Stimulated activated CD4-positive, alpha-beta T cell treated with anti-CD3 and anti-CD28 coated beads, Interleukin-15, amount 100 ng/mL, for 24 hours (primary cell): ENCODE measurements around the gene ARL5B.
"Not testable (repeated sequence)": the region's sequence is repeated elsewhere in the genome, so short reads cannot be mapped to it uniquely, and the experiment has no call there.

Source experiments
- DNase-seq: peaks from one replicate; pipeline ENCODE4 v3.0.0-alpha.2; 2020

ARL5B gene

GRCh38 chr10:18659125-18659818 lies at the start of gene ARL5B:
ARL5B (plus strand) TSS chr10:18659431; CDS start chr10:18659638, 207 bp downstream.
- DNase-seq: peak; percentile 97

DNA sequence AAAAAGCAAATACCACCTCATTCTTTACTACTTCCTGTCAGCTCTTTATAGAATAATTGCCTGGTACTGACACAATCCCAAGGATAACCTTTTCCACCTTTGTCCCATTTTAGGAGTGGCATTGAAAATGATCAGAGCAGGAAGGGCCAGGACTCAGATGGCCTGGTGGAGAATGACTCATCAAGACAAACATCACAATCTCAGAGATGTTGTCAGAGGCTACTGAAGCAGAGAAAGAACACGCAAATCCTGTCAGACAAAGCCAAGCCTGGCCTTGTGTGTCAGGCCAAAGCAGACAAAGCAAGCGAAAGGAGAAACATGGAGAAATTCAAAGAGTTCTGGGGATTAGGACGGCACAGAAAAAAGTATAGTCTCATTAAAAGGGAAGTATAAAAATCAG lies 48.7 kb upstream of the ARL5B start:
- no peak for DNase-seq

GRCh38 chr10:18611168-18611567 lies 48.1 kb upstream of the ARL5B start:
- no peak for DNase-seq

DNA sequence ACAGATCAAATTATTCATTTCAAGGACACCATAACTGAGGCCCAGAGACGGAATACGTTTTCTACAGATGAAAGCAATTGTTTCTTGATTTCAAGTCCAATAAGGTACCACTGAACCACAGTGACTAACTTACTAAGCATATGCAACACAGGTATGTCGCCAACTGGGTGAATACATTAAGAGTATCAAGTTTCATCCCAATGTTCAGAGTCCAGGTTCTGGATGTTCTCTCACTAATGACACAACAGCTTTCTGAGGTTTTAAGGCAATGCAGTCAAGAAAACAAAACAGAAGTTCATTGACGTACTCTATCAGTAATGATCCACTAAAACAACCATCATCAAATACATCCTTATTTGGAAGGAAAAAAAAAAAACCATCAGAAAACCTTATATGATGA lies 43.6 kb upstream of the ARL5B start:
- DNase-seq: no peak

GRCh38 chr10:18616337-18616736 lies 42.9 kb upstream of the ARL5B start:
- DNase-seq: no peak

DNA sequence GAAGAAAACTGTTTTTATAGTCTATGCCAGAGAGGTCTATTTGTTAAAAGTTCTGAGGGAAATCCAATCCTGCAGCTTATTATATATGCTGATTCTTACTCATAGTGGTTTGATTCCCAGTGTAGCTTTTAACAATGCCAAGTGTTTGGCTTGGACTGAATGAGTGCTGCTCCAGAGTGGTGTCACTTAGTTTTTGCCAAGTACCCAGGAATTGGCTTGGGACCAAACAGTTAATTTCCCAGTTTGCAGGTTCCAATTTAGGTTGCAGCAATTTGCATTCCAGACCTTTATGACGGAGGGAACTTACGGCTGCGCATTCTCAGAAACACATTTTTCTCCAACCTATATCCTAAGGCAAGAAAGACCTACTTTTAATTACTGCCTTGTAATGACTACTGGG lies 40.2 kb upstream of the ARL5B start:
- DNase-seq: no peak

DNA sequence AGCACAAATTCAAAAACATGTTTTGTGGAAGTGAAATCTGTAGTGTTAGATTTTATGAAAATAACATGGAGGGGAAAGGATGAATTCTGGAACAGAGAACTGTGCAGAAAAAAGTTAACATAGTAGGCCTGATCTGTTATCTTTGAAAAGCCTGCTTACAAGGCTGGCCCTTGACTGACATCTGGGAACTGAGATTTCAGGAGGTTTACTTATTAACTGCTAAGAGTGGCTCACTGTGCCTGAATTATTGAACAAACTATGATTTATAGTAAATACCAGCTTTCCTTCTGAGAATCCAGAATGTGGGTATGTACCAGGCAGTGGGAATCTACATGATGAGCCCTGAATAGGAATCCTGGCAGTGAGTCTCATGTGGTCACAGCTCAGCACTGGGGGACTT lies 38.4 kb upstream of the ARL5B start:
- DNase-seq: no peak

DNA sequence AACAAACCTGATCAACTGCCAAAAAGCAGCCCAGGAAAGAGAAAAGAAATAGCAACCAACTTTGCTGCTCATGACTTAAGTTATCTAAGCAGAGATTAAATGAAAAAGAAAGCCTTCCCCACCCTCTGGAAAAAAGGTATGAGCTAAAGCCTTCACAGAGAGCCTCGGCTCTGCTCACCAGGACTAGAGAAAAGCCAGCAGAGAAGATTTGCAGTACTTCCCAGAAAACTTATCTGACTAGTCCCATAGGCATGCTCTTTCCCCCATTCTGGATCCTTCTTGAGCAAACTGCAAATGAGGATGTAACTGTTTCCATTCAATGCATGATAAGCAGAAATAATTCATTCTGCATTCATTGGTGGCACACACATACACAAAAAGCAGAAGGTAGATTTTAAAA lies 35.6 kb upstream of the ARL5B start:
- not testable (repeated sequence) for DNase-seq

DNA sequence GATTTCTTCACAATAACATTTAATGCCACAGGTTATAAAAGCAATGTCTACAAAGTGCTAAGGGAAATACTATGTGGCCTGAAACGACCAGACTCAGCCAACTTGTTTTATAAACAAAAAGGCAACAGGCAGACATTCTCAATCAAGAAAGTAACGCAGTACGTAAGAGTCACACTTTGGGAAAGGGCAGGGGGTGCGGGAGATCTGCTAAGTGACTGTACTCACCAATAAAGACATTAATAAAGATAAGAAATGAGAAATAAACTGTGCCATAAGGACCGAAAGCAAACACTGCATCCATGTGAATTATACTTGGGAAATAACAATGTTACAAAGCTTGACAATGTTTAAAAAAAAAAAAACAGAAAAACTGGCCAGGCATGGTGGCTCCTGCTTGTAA lies 33.3 kb upstream of the ARL5B start:
- no peak for DNase-seq

DNA sequence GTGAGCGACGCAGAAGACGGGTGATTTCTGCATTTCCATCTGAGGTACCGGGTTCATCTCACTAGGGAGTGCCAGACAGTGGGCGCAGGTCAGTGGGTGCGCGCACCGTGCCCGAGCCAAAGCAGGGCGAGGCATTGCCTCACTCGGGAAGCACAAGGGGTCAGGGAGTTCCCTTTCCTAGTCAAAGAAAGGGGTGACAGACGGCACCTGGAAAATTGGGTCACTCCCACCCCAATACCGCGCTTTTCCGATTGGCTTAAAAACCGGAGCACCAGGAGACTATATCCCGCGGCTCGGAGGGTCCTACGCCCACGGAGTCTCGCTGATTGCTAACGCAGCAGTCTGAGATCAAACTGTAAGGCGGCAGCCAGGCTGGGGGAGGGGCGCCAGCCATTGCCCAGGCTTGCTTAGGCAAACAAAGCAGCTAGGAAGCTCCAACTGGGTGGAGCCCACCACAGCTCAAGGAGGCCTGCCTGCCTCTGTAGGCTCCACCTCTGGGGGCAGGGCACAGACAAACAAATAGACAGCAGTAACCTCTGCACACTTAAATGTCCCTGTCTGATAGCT lies 31.7 kb upstream of the ARL5B start:
- peak; percentile 73 for DNase-seq

DNA sequence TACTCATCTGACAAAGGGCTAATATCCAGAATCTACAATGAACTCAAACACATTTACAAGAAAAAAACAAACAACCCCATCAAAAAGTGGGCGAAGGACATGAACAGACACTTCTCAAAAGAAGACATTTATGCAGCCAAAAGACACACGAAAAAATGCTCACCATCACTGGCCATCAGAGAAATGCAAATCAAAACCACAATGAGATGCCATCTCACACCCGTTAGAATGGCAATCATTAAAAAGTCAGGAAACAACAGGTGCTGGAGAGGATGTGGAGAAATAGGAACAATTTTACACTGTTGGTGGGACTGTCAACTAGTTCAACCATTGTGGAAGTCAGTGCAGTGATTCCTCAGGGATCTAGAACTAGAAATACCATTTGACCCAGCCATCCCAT lies 26.7 kb upstream of the ARL5B start:
- not testable (repeated sequence) for DNase-seq

- no peak for DNase-seq
These were observed 23.2 kb upstream of the ARL5B start for GRCh38 chr10:18635995-18636394.

DNA sequence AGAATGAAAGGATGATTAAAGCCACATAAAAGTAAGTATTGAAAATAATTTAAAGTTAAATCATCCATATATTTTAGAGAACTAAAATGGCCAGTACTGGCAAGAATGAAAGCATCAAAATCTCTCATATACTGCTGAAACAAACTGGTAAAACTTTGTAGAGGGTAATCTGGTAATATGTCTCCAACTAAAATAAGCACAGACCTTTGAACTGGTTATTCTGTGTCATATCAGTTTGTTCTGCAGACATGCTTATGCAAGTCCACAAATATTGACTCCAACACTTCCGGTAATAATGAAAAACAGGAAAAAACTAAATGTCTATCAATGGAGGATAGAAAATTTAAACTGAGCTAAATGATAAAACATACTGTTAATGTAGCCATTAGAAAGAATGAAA lies 21.8 kb upstream of the ARL5B start:
- DNase-seq: not testable (repeated sequence)

DNA sequence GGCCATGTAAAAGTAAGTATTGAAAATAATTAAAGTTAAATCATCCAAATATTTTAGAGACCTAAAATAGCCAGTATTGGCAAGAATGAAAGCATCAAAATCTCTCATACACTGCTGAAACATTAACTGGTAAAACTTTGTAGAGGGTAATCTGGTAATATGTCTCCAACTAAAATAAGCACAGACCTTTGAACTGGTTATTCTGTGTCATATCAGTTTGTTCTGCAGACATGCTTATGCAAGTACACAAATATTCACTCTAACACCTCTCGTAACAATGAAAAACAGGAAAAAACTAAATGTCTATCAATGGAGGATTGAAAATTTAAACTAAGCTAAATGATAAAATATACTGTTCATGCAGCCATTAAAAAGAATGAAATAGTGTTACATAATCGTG lies 19.5 kb upstream of the ARL5B start:
- not testable (repeated sequence) for DNase-seq

DNA sequence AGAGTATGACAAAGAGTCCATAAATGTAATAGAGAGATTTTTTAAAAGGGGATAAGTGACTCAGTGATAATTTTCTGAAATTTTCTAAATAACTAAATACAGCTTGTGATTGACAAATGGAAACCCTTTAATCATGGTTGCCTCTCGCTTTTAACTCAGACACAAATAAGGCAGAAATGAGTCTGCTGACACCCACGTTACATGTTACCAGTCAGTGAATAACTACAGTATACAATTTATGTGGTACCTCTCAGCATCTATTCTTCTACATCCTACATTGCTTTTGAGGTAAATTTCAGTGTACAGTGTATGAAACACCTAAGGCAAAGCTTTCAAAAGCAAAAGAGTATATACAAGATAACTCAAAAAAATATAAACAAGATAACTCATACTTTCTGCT lies 12.1 kb upstream of the ARL5B start:
- no peak for DNase-seq

GRCh38 chr10:18647945-18648344 lies 11.3 kb upstream of the ARL5B start:
- DNase-seq: no peak

DNA sequence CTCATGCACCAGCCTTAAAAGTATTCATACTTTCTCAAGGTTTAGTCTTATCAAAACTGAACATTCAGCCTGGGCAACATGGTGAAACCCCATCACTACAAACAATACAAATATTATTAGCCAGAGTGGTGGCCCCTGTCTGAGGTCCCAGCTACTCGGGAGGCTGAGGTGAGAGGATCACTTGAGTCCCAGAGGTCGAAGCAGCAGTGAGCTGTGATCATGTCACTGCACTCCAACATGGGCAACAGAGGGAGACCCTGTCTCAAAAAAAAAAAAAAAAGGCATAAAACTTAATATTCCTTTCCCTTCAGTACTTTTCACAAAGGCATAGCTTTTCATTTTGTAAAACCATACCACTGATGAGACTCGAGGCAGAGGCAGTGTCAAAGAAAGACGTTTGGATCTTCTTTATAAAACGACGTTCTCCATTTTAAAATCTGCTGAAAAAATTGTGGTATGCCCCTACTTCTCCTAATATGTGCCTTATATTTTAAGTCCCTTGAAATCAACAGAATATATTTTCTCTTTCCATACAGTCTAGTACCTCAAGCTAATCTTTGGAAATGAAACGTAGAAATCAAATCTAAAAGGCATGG lies 9.8 kb upstream of the ARL5B start:
- DNase-seq: no peak

GRCh38 chr10:18650404-18650997 lies 8.7 kb upstream of the ARL5B start:
- DNase-seq: no peak

GRCh38 chr10:18651324-18652007 lies 7.8 kb upstream of the ARL5B start, which contains the start of gene NSUN6:
NSUN6 (minus strand) TSS chr10:18651587; CDS start chr10:18651203, 384 bp downstream.
- DNase-seq: peak; percentile 95

DNA sequence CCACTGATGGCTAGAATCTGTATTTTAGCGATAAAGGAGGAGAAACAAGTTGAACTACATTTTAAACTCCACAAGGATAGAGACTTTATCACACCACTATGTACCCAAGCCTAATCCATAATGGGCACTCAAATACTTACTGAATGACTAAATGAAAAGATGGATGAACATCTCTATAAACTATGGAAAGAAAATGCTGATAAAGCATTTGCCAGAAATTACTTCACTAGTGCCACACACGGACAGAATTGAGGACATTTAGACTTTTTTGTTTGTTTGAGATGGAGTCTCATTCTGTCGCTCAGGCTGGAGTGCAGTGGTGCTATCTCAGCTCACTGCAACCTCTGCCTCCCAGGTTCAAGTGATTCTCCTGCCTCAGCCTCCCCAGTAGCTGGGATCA lies 6.1 kb upstream of the ARL5B start:
- no peak for DNase-seq

DNA sequence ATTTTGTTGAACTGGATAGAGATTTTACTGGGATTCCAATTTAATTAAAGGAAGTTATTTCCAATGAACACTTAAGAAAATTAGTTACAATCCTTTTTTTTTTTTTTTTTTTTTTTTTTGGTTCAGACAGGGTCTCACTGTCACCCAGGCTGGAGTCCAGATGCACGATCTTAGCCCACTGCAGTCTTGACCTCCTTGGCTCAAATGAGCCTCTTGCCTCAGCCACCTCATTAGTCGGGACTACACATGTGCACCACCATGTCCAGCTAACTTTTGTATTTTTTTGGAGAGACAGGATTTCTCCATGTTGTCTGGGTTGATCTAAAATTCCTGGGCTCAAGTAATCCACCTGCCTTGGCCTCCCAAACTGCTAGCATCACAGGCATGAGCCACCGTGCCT lies 2.5 kb upstream of the ARL5B start:
- DNase-seq: no peak

- peak; percentile 9 for DNase-seq
These were observed 733 bp upstream of the ARL5B start for GRCh38 chr10:18658271-18659124.
